CD4-positive, alpha-beta T cell treated with Interleukin-4 for 4 hours (primary cell): ENCODE measurements around the gene SEMA7A.
"Not testable (repeated sequence)": the region's sequence is repeated elsewhere in the genome, so short reads cannot be mapped to it uniquely, and the experiment has no call there.

Source experiments
- DNase-seq: peaks from one replicate; pipeline ENCODE4 v3.0.0-alpha.2; 2020

SEMA7A gene

GRCh38 chr15:74398183-74398582, 35.6 kb downstream of the SEMA7A start:
- no peak for DNase-seq

- no peak for DNase-seq
Observed at GRCh38 chr15:74397239-74398068, 36.3 kb downstream of the SEMA7A start.

GRCh38 chr15:74396445-74397238, 37.1 kb downstream of the SEMA7A start:
- no peak for DNase-seq

GRCh38 chr15:74396146-74396438, 37.7 kb downstream of the SEMA7A start:
- DNase-seq, result no peak

- DNase-seq, result no peak
Observed at GRCh38 chr15:74395319-74396145, 38.2 kb downstream of the SEMA7A start.

- DNase-seq, result no peak
Observed at GRCh38 chr15:74394090-74394846, 39.5 kb downstream of the SEMA7A start.

GRCh38 chr15:74393423-74393822, 40.3 kb downstream of the SEMA7A start:
- DNase-seq, result no peak

GRCh38 chr15:74392902-74393301, 40.9 kb downstream of the SEMA7A start:
- no peak for DNase-seq

- DNase-seq, result no peak
Observed at GRCh38 chr15:74392451-74392830, 41.3 kb downstream of the SEMA7A start.

GRCh38 chr15:74391582-74392450, 41.9 kb downstream of the SEMA7A start:
- DNase-seq, result no peak

GRCh38 chr15:74390647-74391288, 43.0 kb downstream of the SEMA7A start:
- no peak for DNase-seq

- not testable (repeated sequence) for DNase-seq
Observed at GRCh38 chr15:74390049-74390646, 43.6 kb downstream of the SEMA7A start.

- no peak for DNase-seq
Observed at GRCh38 chr15:74389241-74390048, 44.3 kb downstream of the SEMA7A start.

GRCh38 chr15:74388363-74388951, 45.3 kb downstream of the SEMA7A start:
- no peak for DNase-seq

- no peak for DNase-seq
Observed at GRCh38 chr15:74387621-74388362, 46.0 kb downstream of the SEMA7A start.

GRCh38 chr15:74387141-74387541, 46.6 kb downstream of the SEMA7A start:
- no peak for DNase-seq

- DNase-seq, result no peak
Observed at GRCh38 chr15:74386496-74387140, 47.1 kb downstream of the SEMA7A start.

- no peak for DNase-seq
Observed at GRCh38 chr15:74385733-74386132, 48.0 kb downstream of the SEMA7A start.
